HepG2 (cell line): ENCODE data around the gene EPC2. TPM values are rescaled to one million over a fixed set of nuclear protein-coding genes. Genes with fewer than 3 reads are reported as not detected.
A peak's percentile ranks its signal among the peaks of the same experiment; 100 is the strongest.

Experiments
- AHDC1 ChIP-seq: sonication (generic); formaldehyde crosslinking; IDR thresholded peaks from 2 replicates; pipeline ENCODE4 v1.5.1; 2020; ENCODE audit warnings: mild to moderate bottlenecking, missing genetic modification reagents, borderline replicate concordance
- HNF1A ChIP-seq, 2 experiments: sonication (generic) in 1 of 2; formaldehyde crosslinking in 1 of 2; IDR thresholded peaks; 2 replicates each; pipeline versions ENCODE4 v1.4.0 to v1.6.1; 2016 to 2020; ENCODE audit warnings: borderline replicate concordance in 1 of 2, low read depth in 1 of 2, mild to moderate bottlenecking in 1 of 2, missing genetic modification reagents in 1 of 2
- ISX ChIP-seq: sonication (generic); formaldehyde crosslinking; conservative IDR thresholded peaks from 2 replicates; pipeline ENCODE4 v1.5.0; 2020; ENCODE audit warnings: missing genetic modification reagents
- MAFG ChIP-seq: sonication (generic); formaldehyde crosslinking; IDR thresholded peaks from 2 replicates; pipeline ENCODE4 v1.5.1; 2020; ENCODE audit warnings: mild to moderate bottlenecking, missing genetic modification reagents
- NR2F2 ChIP-seq: IDR thresholded peaks from 2 replicates; pipeline ENCODE4 v1.6.1; 2012; ENCODE audit warnings: low read depth, inconsistent platforms, borderline replicate concordance
- NR2F6 ChIP-seq, 2 experiments: IDR thresholded peaks; 2 replicates each; pipeline ENCODE4 v1.6.1; 2016; ENCODE audit warnings: antibody characterized with exemption in 1 of 2, mild to moderate bottlenecking in 1 of 2
- POGZ ChIP-seq: sonication (generic); formaldehyde crosslinking; IDR thresholded peaks from 2 replicates; pipeline ENCODE4 v1.4.0; 2020; ENCODE audit warnings: mild to moderate bottlenecking, missing genetic modification reagents
- PTBP1 ChIP-seq: fragments of 200-400 bp; formaldehyde crosslinking; IDR thresholded peaks from 2 replicates; pipeline ENCODE4 v1.6.1; 2018; ENCODE audit warnings: low read length, low read depth; ENCODE audit not compliant: poor library complexity, severe bottlenecking
- RARA ChIP-seq: IDR thresholded peaks from 2 replicates; pipeline ENCODE4 v1.6.1; 2016; ENCODE audit warnings: missing genetic modification reagents, missing compliant biosample characterization
- SMAD1 ChIP-seq: sonication (generic); formaldehyde crosslinking; IDR thresholded peaks from 2 replicates; pipeline ENCODE4 v1.4.0; 2020; ENCODE audit warnings: missing genetic modification reagents, low read depth, mild to moderate bottlenecking, borderline replicate concordance
- SOX5 ChIP-seq: IDR thresholded peaks from 2 replicates; pipeline ENCODE4 v1.6.1; 2016; ENCODE audit warnings: borderline replicate concordance
- TP53 ChIP-seq: sonication (generic); formaldehyde crosslinking; conservative IDR thresholded peaks from 2 replicates; pipeline ENCODE4 v1.4.0; 2020; ENCODE audit warnings: missing genetic modification reagents
- ZBTB46 ChIP-seq: sonication (generic); formaldehyde crosslinking; IDR thresholded peaks from 2 replicates; pipeline ENCODE4 v1.4.0; 2020; ENCODE audit warnings: mild to moderate bottlenecking, missing genetic modification reagents, borderline replicate concordance
- ZBTB7B ChIP-seq: sonication (generic); formaldehyde crosslinking; IDR thresholded peaks from 2 replicates; pipeline ENCODE4 v1.4.0; 2020; ENCODE audit warnings: missing genetic modification reagents
- ZNF326 ChIP-seq: sonication (generic); formaldehyde crosslinking; IDR thresholded peaks from 2 replicates; pipeline ENCODE4 v1.4.0; 2020; ENCODE audit warnings: missing genetic modification reagents, borderline replicate concordance
- ZNF530 ChIP-seq: sonication (generic); formaldehyde crosslinking; IDR thresholded peaks from 2 replicates; pipeline ENCODE4 v1.5.0; 2020; ENCODE audit warnings: low read depth, mild to moderate bottlenecking, missing genetic modification reagents
- ZNF550 ChIP-seq: sonication (generic); formaldehyde crosslinking; IDR thresholded peaks from 2 replicates; pipeline ENCODE4 v1.4.0; 2020; ENCODE audit warnings: mild to moderate bottlenecking, missing genetic modification reagents, borderline replicate concordance
- ZNF773 ChIP-seq: sonication (generic); formaldehyde crosslinking; IDR thresholded peaks from 2 replicates; pipeline ENCODE4 v1.4.0; 2020; ENCODE audit warnings: missing genetic modification reagents, borderline replicate concordance
- ZSCAN9 ChIP-seq: IDR thresholded peaks from 2 replicates; pipeline ENCODE4 v1.6.1; 2016; ENCODE audit warnings: borderline replicate concordance
- polyA plus RNA-seq, 8 experiments: library from polyadenylated mRNA; depleted of rRNA in 3 of 8; stranded (reverse) in 7 of 8; unstranded in 1 of 8; fragments of >200 nt; fragmentation: Illumina TruSeq in 4 of 8; extraction: Trizol in 4 of 8; gene quantifications; 2 replicates each; pipeline versions ENCODE4 v1.2.1 to v1.2.3, GENCODE V29; 2011 to 2016; ENCODE audit warnings: low read depth in 4 of 8, missing spikeins in 1 of 8, mixed read lengths in 1 of 8; ENCODE audit not compliant: insufficient read depth in 1 of 8
- total RNA-seq, 5 experiments: library from RNA; depleted of rRNA; stranded (reverse); fragments of >200 nt; fragmentation: Illumina TruSeq; extraction: Trizol; gene quantifications; 2 replicates each; pipeline ENCODE4 v1.2.3, GENCODE V29; 2016; ENCODE audit warnings: low read depth in 1 of 5

The EPC2 gene
- total and polyA plus RNA-seq, 2 of the 13 experiments (the other 11 are each of a cell fraction or from before 2014, with no cell fraction given) = 20.5 to 22.0 TPM

GRCh38 chr2:148746973-148747372 is 102.4 kb downstream of the EPC2 start (continued):
- TF ChIP-seq ZBTB46 (CRISPR knock-in tag) (no peak), TP53 (no peak), ZNF550 (CRISPR knock-in tag) (no peak), SOX5 (CRISPR knock-in tag) (peak; percentile 42; the same call in 1 of the 2 replicates), ZSCAN9 (CRISPR knock-in tag) (no peak), ZBTB7B (CRISPR knock-in tag) (0 out of 2 replicates have a peak, but pooled peaks have one; percentile 24), MAFG (CRISPR knock-in tag) (no peak), ZNF326 (CRISPR knock-in tag) (no peak), AHDC1 (no peak), RARA (CRISPR knock-in tag) (peak; percentile 77), ISX (no peak), POGZ (peak; percentile 43; the same call in 1 of the 2 replicates), NR2F2 (peak; percentile 38; the same call in 1 of the 2 replicates), NR2F6 (IDR thresholded peaks at IDR 0.05) (peak; percentile 85), NR2F6 (CRISPR knock-in tag; IDR thresholded peaks at IDR 0.05) (peak; percentile 50; the same call in 1 of the 2 replicates), PTBP1 (no peak), ZNF773 (CRISPR knock-in tag) (no peak), HNF1A (IDR thresholded peaks at IDR 0.05; ENCODE audit: low read depth) (peak; percentile 93), HNF1A (CRISPR knock-in tag; IDR thresholded peaks at IDR 0.05; ENCODE audit: borderline replicate concordance) (peak; percentile 94; the same call in 1 of the 2 replicates), ZNF530 (CRISPR knock-in tag) (no peak), SMAD1 (CRISPR knock-in tag) (no peak)
